ENCODE data around the gene PCDH9. TPM values are rescaled to one million over a fixed set of nuclear protein-coding genes. Genes with fewer than 3 reads are reported as not detected.

PCDH9 gene
- total and polyA plus RNA-seq, 2 of the 4 experiments (the other 2 are of a cell fraction): 2.2 to 10.2 TPM

DNA sequence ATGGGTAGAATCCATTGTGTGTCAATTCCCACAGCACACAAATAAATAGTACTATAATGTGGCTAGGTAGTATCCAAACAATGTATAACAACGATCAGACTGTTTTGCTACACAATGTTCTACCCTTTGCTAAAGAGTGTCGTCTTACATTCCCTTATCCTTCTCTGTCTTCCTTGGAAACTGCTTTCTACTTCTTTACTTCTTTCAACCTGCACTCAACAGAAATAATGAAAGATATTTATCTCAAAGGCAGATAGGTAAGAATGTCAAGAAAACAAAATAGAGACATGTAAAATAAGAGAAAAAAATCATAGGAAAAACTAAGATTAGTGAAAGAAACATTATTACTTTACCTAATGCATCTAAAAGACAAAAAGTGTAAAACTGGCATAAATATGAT, 814.7 kb downstream of the PCDH9 start:
- no peak overlapping the region for H3K23ac ChIP-seq (ENCODE audit: low read depth, low read length)
- WGBS, 2 experiments (ENCODE audit: extremely low coverage in 2 of 2, insufficient read length in 1 of 2): no CpG with 5 or more reads among the region's 2 CpGs
- no peaks in the 10 kb centered on the region for H3K4me1 ChIP-seq (ENCODE audit: control insufficient read depth, insufficient read depth, low read length)
- no peak overlapping the region for H2BK120ac ChIP-seq (ENCODE audit: low read depth, low read length)
- H3K36me3 ChIP-seq (ENCODE audit: control insufficient read depth, insufficient read depth, low read length): no peaks in the 10 kb centered on the region
- H3K18ac ChIP-seq (ENCODE audit: low read depth, low read length): no peak overlapping the region
- no peak overlapping the region for H3K4me2 ChIP-seq (ENCODE audit: low read depth, low read length)
- 0 out of 2 replicates have a peak, but pooled peaks cover 2% of the 10 kb centered on the region for H3K9me3 ChIP-seq (ENCODE audit: control insufficient read depth, insufficient read depth, low read length)
- H4K91ac ChIP-seq (ENCODE audit: insufficient read depth, low read depth, low read length): no peak overlapping the region
- H3K4ac ChIP-seq (ENCODE audit: low read depth, low read length): no peak overlapping the region
- BruUV-seq (replicated peaks): no TSS peak
- H2AK9ac ChIP-seq (replicated peaks; ENCODE audit: low read depth, low read length, poor library complexity): no peak overlapping the region
- no peak overlapping the region for H3K27ac ChIP-seq (ENCODE audit: insufficient read depth, low read length)
- no peak overlapping the region for H3K14ac ChIP-seq (replicated peaks; ENCODE audit: low read depth, low read length)
- no peak overlapping the region for H3K4me3 ChIP-seq (ENCODE audit: insufficient read depth, low read depth, low read length)
- H3K9ac ChIP-seq (ENCODE audit: low read depth, low read length): no peak overlapping the region
- no peaks in the 10 kb centered on the region for H3K27me3 ChIP-seq (ENCODE audit: control insufficient read depth, insufficient read depth, low read length)
- H3K79me1 ChIP-seq (ENCODE audit: low read depth in 1 of 2, low read length in 2 of 2): no peaks in the 10 kb centered on the region
- no peak overlapping the region for H4K5ac ChIP-seq (ENCODE audit: low read depth, low read length)
- H4K8ac ChIP-seq (ENCODE audit: low read depth in 2 of 2, low read length in 2 of 2): no peak overlapping the region
- ATAC-seq (ENCODE audit: low read depth): no peak
- CTCF ChIA-PET: no interaction called here
- intact Hi-C loops (cut with micrococcal nuclease): no loop called here
- H2AK5ac ChIP-seq (ENCODE audit: low read depth, low read length): no peak overlapping the region
- no peaks in the 10 kb centered on the region for H4K20me1 ChIP-seq (ENCODE audit: insufficient read depth, low read length)
- no peak overlapping the region for H3K56ac ChIP-seq (ENCODE audit: extremely low read depth, insufficient read depth, low read length)
- in situ Hi-C loops (cut with MboI; ENCODE audit: low sequenced_read_pairs): no loop called here
- no peak overlapping the region for H2BK15ac ChIP-seq (ENCODE audit: low read depth, low read length)
- H2AFZ ChIP-seq (replicated peaks; ENCODE audit: low read length, poor library complexity): no peak overlapping the region
- no peaks in the 10 kb centered on the region for H3K9me1 ChIP-seq (ENCODE audit: insufficient read depth, low read length)
- POLR2A ChIA-PET (ENCODE audit: unreplicated experiment): no interaction called here
- TF ChIP-seq, protein P1, sequence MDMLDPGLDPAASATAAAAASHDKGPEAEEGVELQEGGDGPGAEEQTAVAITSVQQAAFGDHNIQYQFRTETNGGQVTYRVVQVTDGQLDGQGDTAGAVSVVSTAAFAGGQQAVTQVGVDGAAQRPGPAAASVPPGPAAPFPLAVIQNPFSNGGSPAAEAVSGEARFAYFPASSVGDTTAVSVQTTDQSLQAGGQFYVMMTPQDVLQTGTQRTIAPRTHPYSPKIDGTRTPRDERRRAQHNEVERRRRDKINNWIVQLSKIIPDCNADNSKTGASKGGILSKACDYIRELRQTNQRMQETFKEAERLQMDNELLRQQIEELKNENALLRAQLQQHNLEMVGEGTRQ (IDR thresholded peaks at IDR 0.05; ENCODE audit: low read depth, low read length): no peak
- DNase-seq: no peak
- no peak overlapping the region for H2BK5ac ChIP-seq (ENCODE audit: low read depth, low read length, poor library complexity, severe bottlenecking)
- H2BK20ac ChIP-seq (ENCODE audit: low read depth, low read length): no peak overlapping the region
- dilution Hi-C loops (cut with HindIII; ENCODE audit: low sequenced_read_pairs, unreplicated experiment): no loop called here

Data from IMR-90 (cell line).